ENCODE measurements around the gene FBXO27.

DNA sequence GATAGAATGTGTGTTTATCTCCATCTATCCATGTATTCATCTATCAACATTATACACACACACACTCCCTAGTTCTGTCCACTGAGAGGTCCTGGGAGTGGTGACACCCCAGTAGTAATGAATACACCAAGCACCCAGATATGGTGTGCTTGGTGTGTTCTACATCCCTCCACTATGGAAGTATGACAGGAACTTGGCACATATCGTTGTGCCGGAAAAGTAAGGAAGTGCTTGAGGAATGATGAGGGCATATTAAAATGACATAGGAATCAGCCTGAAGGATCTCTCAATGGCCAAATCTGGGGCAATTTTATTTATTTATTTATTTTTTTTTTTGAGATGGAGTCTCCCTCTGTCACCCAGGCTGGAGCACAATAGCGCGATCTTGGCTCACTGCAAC, 28.6 kb downstream of the FBXO27 start:
- TF ChIP-seq, protein P1, sequence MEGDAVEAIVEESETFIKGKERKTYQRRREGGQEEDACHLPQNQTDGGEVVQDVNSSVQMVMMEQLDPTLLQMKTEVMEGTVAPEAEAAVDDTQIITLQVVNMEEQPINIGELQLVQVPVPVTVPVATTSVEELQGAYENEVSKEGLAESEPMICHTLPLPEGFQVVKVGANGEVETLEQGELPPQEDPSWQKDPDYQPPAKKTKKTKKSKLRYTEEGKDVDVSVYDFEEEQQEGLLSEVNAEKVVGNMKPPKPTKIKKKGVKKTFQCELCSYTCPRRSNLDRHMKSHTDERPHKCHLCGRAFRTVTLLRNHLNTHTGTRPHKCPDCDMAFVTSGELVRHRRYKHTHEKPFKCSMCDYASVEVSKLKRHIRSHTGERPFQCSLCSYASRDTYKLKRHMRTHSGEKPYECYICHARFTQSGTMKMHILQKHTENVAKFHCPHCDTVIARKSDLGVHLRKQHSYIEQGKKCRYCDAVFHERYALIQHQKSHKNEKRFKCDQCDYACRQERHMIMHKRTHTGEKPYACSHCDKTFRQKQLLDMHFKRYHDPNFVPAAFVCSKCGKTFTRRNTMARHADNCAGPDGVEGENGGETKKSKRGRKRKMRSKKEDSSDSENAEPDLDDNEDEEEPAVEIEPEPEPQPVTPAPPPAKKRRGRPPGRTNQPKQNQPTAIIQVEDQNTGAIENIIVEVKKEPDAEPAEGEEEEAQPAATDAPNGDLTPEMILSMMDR (IDR thresholded peaks at IDR 0.05): no peak
- TF ChIP-seq POLR2A (IDR thresholded peaks at IDR 0.05): no peak

Data from prostate gland (tissue), 2 donors.